ENCODE measurements around the gene AHRR.

DNA sequence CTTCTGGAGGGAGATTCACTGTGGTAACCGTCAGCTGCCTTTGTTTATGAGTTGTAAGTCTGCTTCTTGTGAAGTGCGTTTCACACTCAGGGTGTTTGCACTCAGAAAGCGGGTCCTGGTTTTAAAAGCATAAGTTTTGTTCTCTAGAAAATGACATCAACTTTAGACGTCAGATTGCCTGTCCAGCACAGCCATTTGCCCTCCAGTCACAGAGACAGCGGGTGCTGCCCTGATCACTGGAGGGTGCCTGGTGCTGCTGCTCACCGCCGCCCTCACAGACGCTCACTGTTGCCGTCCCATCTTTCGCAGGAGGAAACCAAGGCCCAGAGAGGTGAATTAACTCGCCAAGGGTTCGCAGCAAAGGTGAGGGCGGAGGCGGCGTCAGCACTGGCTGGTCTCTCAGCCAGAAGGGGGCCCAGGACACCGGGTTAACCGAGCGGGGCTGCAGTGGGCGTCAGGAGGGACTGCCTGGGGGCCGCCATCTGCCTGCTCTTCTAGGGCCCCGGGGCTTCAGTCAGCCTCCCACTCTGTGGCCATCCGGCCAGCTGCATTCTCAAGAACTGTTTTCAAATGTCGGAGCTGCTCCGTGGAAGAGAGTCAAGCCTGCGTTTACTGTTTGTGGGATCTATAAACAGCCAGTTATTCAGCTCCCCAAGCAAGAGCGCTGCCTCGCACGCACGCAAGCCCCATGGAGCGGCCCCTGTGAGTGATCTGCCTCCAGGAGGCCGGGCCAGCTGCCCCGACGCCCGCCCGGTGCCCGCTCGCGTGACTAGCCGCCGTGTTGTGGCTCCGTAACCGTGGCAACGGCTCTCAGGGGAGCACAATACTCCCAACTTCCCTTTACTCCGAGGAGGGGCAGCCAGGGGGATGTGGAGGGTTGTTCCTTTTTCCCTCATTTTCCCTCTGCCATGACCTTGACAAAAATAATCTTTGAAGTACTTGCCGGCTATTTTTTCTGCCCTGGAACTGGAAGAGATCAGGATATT lies 78.1 kb downstream of the AHRR start:
- no peak for TF ChIP-seq EP300 (IDR thresholded peaks at IDR 0.05)
- TF ChIP-seq, protein P1, sequence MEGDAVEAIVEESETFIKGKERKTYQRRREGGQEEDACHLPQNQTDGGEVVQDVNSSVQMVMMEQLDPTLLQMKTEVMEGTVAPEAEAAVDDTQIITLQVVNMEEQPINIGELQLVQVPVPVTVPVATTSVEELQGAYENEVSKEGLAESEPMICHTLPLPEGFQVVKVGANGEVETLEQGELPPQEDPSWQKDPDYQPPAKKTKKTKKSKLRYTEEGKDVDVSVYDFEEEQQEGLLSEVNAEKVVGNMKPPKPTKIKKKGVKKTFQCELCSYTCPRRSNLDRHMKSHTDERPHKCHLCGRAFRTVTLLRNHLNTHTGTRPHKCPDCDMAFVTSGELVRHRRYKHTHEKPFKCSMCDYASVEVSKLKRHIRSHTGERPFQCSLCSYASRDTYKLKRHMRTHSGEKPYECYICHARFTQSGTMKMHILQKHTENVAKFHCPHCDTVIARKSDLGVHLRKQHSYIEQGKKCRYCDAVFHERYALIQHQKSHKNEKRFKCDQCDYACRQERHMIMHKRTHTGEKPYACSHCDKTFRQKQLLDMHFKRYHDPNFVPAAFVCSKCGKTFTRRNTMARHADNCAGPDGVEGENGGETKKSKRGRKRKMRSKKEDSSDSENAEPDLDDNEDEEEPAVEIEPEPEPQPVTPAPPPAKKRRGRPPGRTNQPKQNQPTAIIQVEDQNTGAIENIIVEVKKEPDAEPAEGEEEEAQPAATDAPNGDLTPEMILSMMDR (IDR thresholded peaks at IDR 0.05): no peak

Data from stomach (tissue), 4 donors.